ENCODE data around the gene MAT2A.

DNA sequence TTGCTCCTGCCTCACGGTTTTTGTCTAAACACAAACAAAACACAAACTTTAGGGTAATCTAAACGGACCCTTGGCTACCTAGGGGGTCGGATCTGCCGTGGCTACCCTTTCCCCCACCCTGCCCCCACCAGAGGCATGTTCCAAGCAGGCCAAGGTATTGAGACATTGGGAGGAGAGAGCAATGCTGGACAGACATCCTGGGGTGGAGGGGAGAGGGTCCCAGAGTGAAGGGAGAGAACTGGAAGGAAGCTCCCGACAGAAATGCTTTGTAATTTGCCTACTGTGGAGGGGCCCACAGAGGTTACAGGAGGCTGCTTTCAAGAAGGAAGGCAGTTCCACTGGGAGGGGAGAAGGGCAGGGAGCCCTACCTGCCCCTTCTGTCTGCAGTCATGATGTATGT, 13.9 kb upstream of the MAT2A start:
- TF ChIP-seq POLR2A (IDR thresholded peaks at IDR 0.05), result no peak
- TF ChIP-seq, protein P1, sequence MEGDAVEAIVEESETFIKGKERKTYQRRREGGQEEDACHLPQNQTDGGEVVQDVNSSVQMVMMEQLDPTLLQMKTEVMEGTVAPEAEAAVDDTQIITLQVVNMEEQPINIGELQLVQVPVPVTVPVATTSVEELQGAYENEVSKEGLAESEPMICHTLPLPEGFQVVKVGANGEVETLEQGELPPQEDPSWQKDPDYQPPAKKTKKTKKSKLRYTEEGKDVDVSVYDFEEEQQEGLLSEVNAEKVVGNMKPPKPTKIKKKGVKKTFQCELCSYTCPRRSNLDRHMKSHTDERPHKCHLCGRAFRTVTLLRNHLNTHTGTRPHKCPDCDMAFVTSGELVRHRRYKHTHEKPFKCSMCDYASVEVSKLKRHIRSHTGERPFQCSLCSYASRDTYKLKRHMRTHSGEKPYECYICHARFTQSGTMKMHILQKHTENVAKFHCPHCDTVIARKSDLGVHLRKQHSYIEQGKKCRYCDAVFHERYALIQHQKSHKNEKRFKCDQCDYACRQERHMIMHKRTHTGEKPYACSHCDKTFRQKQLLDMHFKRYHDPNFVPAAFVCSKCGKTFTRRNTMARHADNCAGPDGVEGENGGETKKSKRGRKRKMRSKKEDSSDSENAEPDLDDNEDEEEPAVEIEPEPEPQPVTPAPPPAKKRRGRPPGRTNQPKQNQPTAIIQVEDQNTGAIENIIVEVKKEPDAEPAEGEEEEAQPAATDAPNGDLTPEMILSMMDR (IDR thresholded peaks at IDR 0.05 in 4 of 5, conservative IDR thresholded peaks at IDR 0.05 in 1 of 5), result no peak
